Glutamatergic neuron (in vitro differentiated cells): ENCODE data around the gene DPP9. TPM values are rescaled to one million over a fixed set of nuclear protein-coding genes. Genes with fewer than 3 reads are reported as not detected.

ENCODE experiments used
- DNase-seq: peaks from one replicate; pipeline ENCODE4 v3.0.0; 2022
- H3K27ac Mint-ChIP-seq: one replicate; pipeline ENCODE4 v1.8.0; 2020; ENCODE audit warnings: mild to moderate bottlenecking, mixed read lengths, inconsistent platforms; ENCODE audit not compliant: unreplicated experiment
- H3K27me3 Mint-ChIP-seq: one replicate; pipeline ENCODE4 v1.8.0; 2020; ENCODE audit warnings: mild to moderate bottlenecking, moderate library complexity, mixed read lengths, inconsistent platforms; ENCODE audit not compliant: unreplicated experiment
- H3K36me3 Mint-ChIP-seq: one replicate; pipeline ENCODE4 v1.8.0; 2020; ENCODE audit warnings: mild to moderate bottlenecking, mixed read lengths, inconsistent platforms; ENCODE audit not compliant: unreplicated experiment
- H3K4me1 Mint-ChIP-seq: one replicate; pipeline ENCODE4 v1.8.0; 2020; ENCODE audit warnings: mild to moderate bottlenecking, low read depth, mixed read lengths, inconsistent platforms; ENCODE audit not compliant: unreplicated experiment
- H3K4me3 Mint-ChIP-seq: one replicate; pipeline ENCODE4 v1.8.0; 2020; ENCODE audit warnings: mild to moderate bottlenecking, mixed read lengths, inconsistent platforms; ENCODE audit not compliant: unreplicated experiment
- H3K9me3 Mint-ChIP-seq: one replicate; pipeline ENCODE4 v1.8.0; 2020; ENCODE audit warnings: mild to moderate bottlenecking, moderate library complexity, mixed read lengths, inconsistent platforms; ENCODE audit not compliant: unreplicated experiment
- CTCF ChIP-seq: fragments of 200-600 bp; sonication (generic); IDR thresholded peaks from one replicate; pipeline ENCODE4 v1.5.0; 2021; ENCODE audit not compliant: partially characterized antibody, unreplicated experiment
- total RNA-seq: library from RNA; stranded (reverse); fragmentation: NEBNext Ultra II Directional; extraction: Animal tissue kit (Norgen Biotek cat#: 25700); gene quantifications from one replicate; pipeline ENCODE4 v1.2.1, GENCODE V29; 2021; ENCODE audit not compliant: unreplicated experiment

Gene DPP9
- total RNA-seq, 1 donor from 2014 or later: 44.8 TPM

GRCh38 chr19:4705413-4706131 lies 18.1 kb downstream of the DPP9 start:
- TF ChIP-seq CTCF: no peak
- Mint-ChIP-seq H3K27ac (no peak overlapping the region), H3K4me1 (peaks cover 3% of the 10 kb centered on the region), H3K27me3 (peaks cover 6% of the 10 kb centered on the region), H3K4me3 (no peak overlapping the region), H3K9me3 (no peaks in the 10 kb centered on the region), H3K36me3 (peaks cover 5% of the 10 kb centered on the region)
- no peak for DNase-seq

GRCh38 chr19:4704317-4704673 lies 19.3 kb downstream of the DPP9 start:
- Mint-ChIP-seq H3K27me3 (peaks cover 6% of the 10 kb centered on the region), H3K4me3 (no peak overlapping the region), H3K4me1 (peaks cover 6% of the 10 kb centered on the region), H3K27ac (no peak overlapping the region), H3K9me3 (no peaks in the 10 kb centered on the region), H3K36me3 (peaks cover 3% of the 10 kb centered on the region)
- no peak for DNase-seq
- TF ChIP-seq CTCF: no peak

- H3K4me3 Mint-ChIP-seq: no peak overlapping the region
- H3K27me3 Mint-ChIP-seq: peaks cover 6% of the 10 kb centered on the region
- no peak overlapping the region for H3K27ac Mint-ChIP-seq
- TF ChIP-seq CTCF: no peak
- DNase-seq: no peak
- peaks cover 6% of the 10 kb centered on the region for H3K4me1 Mint-ChIP-seq
- H3K36me3 Mint-ChIP-seq: no peaks in the 10 kb centered on the region
- H3K9me3 Mint-ChIP-seq: no peaks in the 10 kb centered on the region
Observed at GRCh38 chr19:4703671-4704316, 19.8 kb downstream of the DPP9 start.

GRCh38 chr19:4702764-4703163 lies 20.9 kb downstream of the DPP9 start:
- H3K4me3 Mint-ChIP-seq: no peak overlapping the region
- no peak for TF ChIP-seq CTCF
- DNase-seq: no peak
- H3K27ac Mint-ChIP-seq: no peak overlapping the region
- peaks cover 6% of the 10 kb centered on the region for H3K4me1 Mint-ChIP-seq
- peaks cover 4% of the 10 kb centered on the region for H3K27me3 Mint-ChIP-seq
- no peaks in the 10 kb centered on the region for H3K36me3 Mint-ChIP-seq
- H3K9me3 Mint-ChIP-seq: no peaks in the 10 kb centered on the region

- no peak for DNase-seq
- H3K4me1 Mint-ChIP-seq: peaks cover 6% of the 10 kb centered on the region
- no peak overlapping the region for H3K4me3 Mint-ChIP-seq
- no peak for TF ChIP-seq CTCF
- H3K27ac Mint-ChIP-seq: no peak overlapping the region
- no peaks in the 10 kb centered on the region for H3K36me3 Mint-ChIP-seq
- H3K27me3 Mint-ChIP-seq: peaks cover 4% of the 10 kb centered on the region
- H3K9me3 Mint-ChIP-seq: no peaks in the 10 kb centered on the region
Observed at GRCh38 chr19:4701557-4701956, 22.1 kb downstream of the DPP9 start.
